ENCODE data around the gene UBE2R2.

DNA sequence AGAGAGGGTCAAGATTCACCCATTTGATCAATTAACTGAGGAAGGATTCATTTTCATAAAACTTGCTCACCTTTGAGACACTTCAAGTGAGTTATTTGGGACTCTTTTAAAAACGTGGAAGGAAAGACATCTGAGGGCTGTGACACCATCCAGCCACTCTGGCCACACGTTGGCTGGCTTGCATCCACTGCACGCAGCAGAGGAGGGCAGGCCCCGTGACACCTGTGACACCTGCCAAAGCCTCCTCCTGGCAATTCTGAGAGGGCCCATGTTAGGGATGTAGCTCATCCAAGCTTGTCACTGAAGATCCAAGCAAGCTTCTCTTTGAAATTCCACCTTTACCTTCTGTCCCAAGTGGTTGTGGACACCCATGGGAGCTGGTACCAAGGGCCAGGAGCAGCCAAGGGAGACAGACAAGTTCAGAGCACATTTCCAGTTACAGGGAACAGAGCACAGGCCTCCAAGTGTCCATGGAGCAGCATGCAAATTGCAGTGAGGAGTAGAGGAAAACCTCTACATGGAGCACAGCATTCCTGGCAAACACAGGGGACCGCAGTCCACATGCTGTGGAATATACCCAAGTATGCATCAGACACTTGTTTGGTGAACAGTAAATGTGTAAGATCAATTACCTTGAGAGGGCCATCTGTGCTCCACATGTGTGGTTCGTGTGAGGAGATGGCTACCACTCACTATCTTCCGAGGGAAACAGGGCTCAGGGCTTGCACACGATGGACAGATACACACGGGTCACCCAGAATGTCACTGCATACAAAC lies 16.8 kb upstream of the UBE2R2 start:
- TF ChIP-seq, protein P1, sequence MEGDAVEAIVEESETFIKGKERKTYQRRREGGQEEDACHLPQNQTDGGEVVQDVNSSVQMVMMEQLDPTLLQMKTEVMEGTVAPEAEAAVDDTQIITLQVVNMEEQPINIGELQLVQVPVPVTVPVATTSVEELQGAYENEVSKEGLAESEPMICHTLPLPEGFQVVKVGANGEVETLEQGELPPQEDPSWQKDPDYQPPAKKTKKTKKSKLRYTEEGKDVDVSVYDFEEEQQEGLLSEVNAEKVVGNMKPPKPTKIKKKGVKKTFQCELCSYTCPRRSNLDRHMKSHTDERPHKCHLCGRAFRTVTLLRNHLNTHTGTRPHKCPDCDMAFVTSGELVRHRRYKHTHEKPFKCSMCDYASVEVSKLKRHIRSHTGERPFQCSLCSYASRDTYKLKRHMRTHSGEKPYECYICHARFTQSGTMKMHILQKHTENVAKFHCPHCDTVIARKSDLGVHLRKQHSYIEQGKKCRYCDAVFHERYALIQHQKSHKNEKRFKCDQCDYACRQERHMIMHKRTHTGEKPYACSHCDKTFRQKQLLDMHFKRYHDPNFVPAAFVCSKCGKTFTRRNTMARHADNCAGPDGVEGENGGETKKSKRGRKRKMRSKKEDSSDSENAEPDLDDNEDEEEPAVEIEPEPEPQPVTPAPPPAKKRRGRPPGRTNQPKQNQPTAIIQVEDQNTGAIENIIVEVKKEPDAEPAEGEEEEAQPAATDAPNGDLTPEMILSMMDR (IDR thresholded peaks at IDR 0.05): no peak
- no peak for TF ChIP-seq POLR2AphosphoS5 (IDR thresholded peaks at IDR 0.05)
- TF ChIP-seq POLR2A (IDR thresholded peaks at IDR 0.05): no peak

All from breast epithelium (tissue), 3 donors.